Endothelial cell of umbilical vein (primary cell): Measurements from ENCODE around the gene BRICD5. TPM values are rescaled to one million over a fixed set of nuclear protein-coding genes. Genes with fewer than 3 reads are reported as not detected.

Experiments used
- BruUV-seq: library from RNA; stranded (reverse); fragments of 400-500 nt; replicated peaks from 2 replicates; lab custom pipeline; 2021; lab: Mats Ljungman, UMichigan
- CTCF ChIA-PET: fragments of 300-600, 350-600 bp; sonication (Branson Sonifier 250); formaldehyde crosslinking; loops from one replicate; lab custom pipeline; 2021; ENCODE audit warnings: antibody characterized with exemption, inconsistent platforms; lab: Charles Lee
- POLR2A ChIA-PET: fragments of 300-600, 350-600 bp; sonication (Branson Sonifier 250); formaldehyde crosslinking; loops from one replicate; lab custom pipeline; 2021; ENCODE audit warnings: antibody characterized with exemption, inconsistent platforms; lab: Charles Lee
- DNase-seq: peaks from one replicate; pipeline ENCODE4 v3.0.0-alpha.2; 2011; ENCODE audit warnings: low read depth, low spot score
- FAIRE-seq: peaks from 2 replicates; lab custom pipeline; 2011; peaks lifted over from hg19 to GRCh38; lab: Jason Lieb, UNC
- H2AFZ ChIP-seq: 2 replicates; pipeline ENCODE4 v1.6.0; 2012; ENCODE audit warnings: low read depth, low read length, control low read depth, inconsistent platforms
- H3K27ac ChIP-seq: 2 replicates; pipeline ENCODE4 v1.5.1; 2011; ENCODE audit warnings: low read depth, mild to moderate bottlenecking, control low read depth, low read length, moderate library complexity; ENCODE audit not compliant: insufficient read depth
- H3K27me3 ChIP-seq, 2 experiments: 2 replicates each; pipeline versions ENCODE4 v1.6.0 to v1.6.1; 2011; ENCODE audit warnings: low read length in 2 of 2, mixed read lengths in 1 of 2; ENCODE audit not compliant: control insufficient read depth in 2 of 2, insufficient read depth in 2 of 2
- H3K36me3 ChIP-seq, 2 experiments: 2 replicates in 1 of 2; 3 replicates in 1 of 2; pipeline ENCODE4 v1.5.1; 2011; ENCODE audit warnings: low read length in 2 of 2, mild to moderate bottlenecking in 1 of 2, moderate library complexity in 1 of 2; ENCODE audit not compliant: control insufficient read depth in 2 of 2, insufficient read depth in 2 of 2; ENCODE audit errors: extremely low read depth in 1 of 2
- H3K4me1 ChIP-seq: 3 replicates; pipeline ENCODE4 v1.5.1; 2011; ENCODE audit warnings: mild to moderate bottlenecking, low read length; ENCODE audit not compliant: control insufficient read depth, insufficient read depth; ENCODE audit errors: extremely low read depth
- H3K4me2 ChIP-seq: 2 replicates; pipeline ENCODE4 v1.6.1; 2011; ENCODE audit warnings: low read length, control low read depth, mixed read lengths; ENCODE audit not compliant: insufficient read depth
- H3K4me3 ChIP-seq, 3 experiments: fragments of 200-600 bp in 1 of 3; sonication (generic), shearing (Covaris generic) in 1 of 3; replicated peaks in 1 of 3; 2 replicates each; pipeline ENCODE4 v1.5.1; 2011 to 2016; ENCODE audit warnings: control low read depth in 3 of 3, low read length in 3 of 3, mild to moderate bottlenecking in 2 of 3, inconsistent platforms in 1 of 3, low read depth in 1 of 3, moderate library complexity in 1 of 3; ENCODE audit not compliant: insufficient read depth in 1 of 3
- H3K79me2 ChIP-seq: 2 replicates; pipeline ENCODE4 v1.6.0; 2012; ENCODE audit warnings: low read length, inconsistent platforms; ENCODE audit not compliant: control insufficient read depth, insufficient read depth
- H3K9ac ChIP-seq: replicated peaks from 2 replicates; pipeline ENCODE3; 2011; ENCODE audit warnings: low read length, control low read depth; ENCODE audit not compliant: insufficient read depth; ENCODE audit errors: extremely low read depth
- H3K9me1 ChIP-seq: replicated peaks from 3 replicates; pipeline ENCODE4 v1.6.0; 2011; ENCODE audit warnings: mild to moderate bottlenecking, low read length; ENCODE audit not compliant: control insufficient read depth, insufficient read depth; ENCODE audit errors: extremely low read depth
- H3K9me3 ChIP-seq: replicated peaks from 2 replicates; pipeline ENCODE4 v1.5.1; 2012; ENCODE audit warnings: low read length, inconsistent platforms; ENCODE audit not compliant: control insufficient read depth, insufficient read depth
- H4K20me1 ChIP-seq: replicated peaks from 2 replicates; pipeline ENCODE3; 2011; ENCODE audit warnings: mild to moderate bottlenecking, low read length; ENCODE audit not compliant: control insufficient read depth, insufficient read depth; ENCODE audit errors: extremely low read depth
- CTCF ChIP-seq, 2 donors: IDR thresholded peaks; 1 replicate in 1 of 2; 2 replicates in 1 of 2; pipeline ENCODE4 v1.5.1; 2011; ENCODE audit warnings: low read length in 2 of 2, mild to moderate bottlenecking in 2 of 2, moderate library complexity in 2 of 2, control low read depth in 1 of 2, inconsistent platforms in 1 of 2, low read depth in 1 of 2; ENCODE audit not compliant: insufficient read depth in 1 of 2; ENCODE audit errors: extremely low read depth in 1 of 2
- EZH2 ChIP-seq: IDR thresholded peaks from 2 replicates; pipeline ENCODE4 v1.6.1; 2012; ENCODE audit warnings: borderline replicate concordance, low read depth, mild to moderate bottlenecking, moderate library complexity, low read length, inconsistent platforms; ENCODE audit not compliant: severe bottlenecking
- FOS ChIP-seq: IDR thresholded peaks from 2 replicates; pipeline ENCODE4 v1.6.1; 2011; ENCODE audit warnings: mild to moderate bottlenecking, low read length, moderate library complexity, borderline replicate concordance; ENCODE audit not compliant: insufficient read depth
- GATA2 ChIP-seq: IDR thresholded peaks from 2 replicates; pipeline ENCODE4 v1.7.0; 2011; ENCODE audit warnings: low read depth, mild to moderate bottlenecking, moderate library complexity, mixed read lengths, low read length; ENCODE audit not compliant: insufficient read length, insufficient read depth
- JUN ChIP-seq: IDR thresholded peaks from 2 replicates; pipeline ENCODE4 v1.6.1; 2011; ENCODE audit warnings: borderline replicate concordance, low read depth; ENCODE audit not compliant: insufficient read length, insufficient read depth
- MAX ChIP-seq: IDR thresholded peaks from 2 replicates; pipeline ENCODE4 v1.6.1; 2011; ENCODE audit not compliant: insufficient read depth, insufficient read length
- MYC ChIP-seq: IDR thresholded peaks from one replicate; pipeline ENCODE4 v1.6.1; 2011; ENCODE audit warnings: mild to moderate bottlenecking, low read depth, low read length
- POLR2A ChIP-seq: IDR thresholded peaks from 2 replicates; pipeline ENCODE4 v1.6.1; 2012; ENCODE audit warnings: low read depth, mild to moderate bottlenecking, control low read depth, low read length
- POLR2AphosphoS5 ChIP-seq: IDR thresholded peaks from 2 replicates; pipeline ENCODE4 v1.6.1; 2012; ENCODE audit warnings: low read depth, mild to moderate bottlenecking, control low read depth, low read length, moderate library complexity; ENCODE audit not compliant: insufficient read depth
- dilution Hi-C: fragments of 300-500 bp; cut with MboI; formaldehyde crosslinking; loops from one replicate; pipeline ENCODE4 v1.15.0; 2019; ENCODE audit warnings: low sequenced_read_pairs; ENCODE audit not compliant: extremely low pct_ligation_motif_present
- intact Hi-C: fragments of 100-400 bp; cut with micrococcal nuclease; formaldehyde crosslinking; loops from one replicate; pipeline ENCODE4 v1.10.0; 2022
- polyA plus RNA-seq, 4 experiments: library from polyadenylated mRNA; depleted of rRNA in 3 of 4; stranded (reverse) in 3 of 4; unstranded in 1 of 4; fragments of >200 nt; gene quantifications; 2 replicates each; pipeline versions ENCODE4 v1.2.1 to v1.2.3, GENCODE V29; 2011 to 2012; ENCODE audit warnings: missing spikeins in 1 of 4
- total RNA-seq: library from RNA; stranded (reverse); gene quantifications from 2 replicates; pipeline ENCODE4 v1.2.3, GENCODE V29; 2021

The BRICD5 gene
- total and polyA plus RNA-seq, 2 donors (not counting 3 experiments of a cell fraction or from before 2014, with no cell fraction given) = 5.6 to 8.4 TPM

GRCh38 chr16:2210009-2210332 lies 692 bp downstream of the BRICD5 start:
- no TSS peak for BruUV-seq
- ChIA-PET POLR2A (interaction anchor here (1.7 kb wide), 1 partner anchor 55 kb away, joined by 5 read pairs; the partner anchor contains the start of gene TRAF7), CTCF (no interaction called here)
- Histone ChIP-seq H3K27ac (no peak overlapping the region), H4K20me1 (no peaks in the 10 kb centered on the region), H3K79me2 (peaks cover 32% of the 10 kb centered on the region), H3K9ac (no peak overlapping the region), H3K36me3 (peaks cover 0 to 22% of the 10 kb centered on the region in 2 experiments), H3K27me3 (no peaks in the 10 kb centered on the region), H3K4me2 (no peak overlapping the region), H3K9me1 (no peaks in the 10 kb centered on the region), H2AFZ (no peak overlapping the region), H3K4me3 (no peak overlapping the region), H3K4me1 (peaks cover 21% of the 10 kb centered on the region), H3K9me3 (no peaks in the 10 kb centered on the region)
- FAIRE-seq = no peak
- TF ChIP-seq JUN = no peak
- TF ChIP-seq MYC = no peak
- no peak for TF ChIP-seq FOS
- no peak for TF ChIP-seq MAX
- no peak for TF ChIP-seq GATA2
- no peak for TF ChIP-seq EZH2
- no peak for TF ChIP-seq POLR2A
- TF ChIP-seq POLR2AphosphoS5 = no peak
- TF ChIP-seq CTCF (IDR thresholded peaks at IDR 0.05; ENCODE audit: extremely low read depth in 1 of 2, insufficient read depth in 1 of 2, low read depth in 1 of 2, low read length in 2 of 2) = no peak
- intact Hi-C loops = no loop called here
- DNase-seq = no peak
- dilution Hi-C loops = no loop called here
